Left lobe of liver (tissue), 2 donors: Measurements from ENCODE around the gene LRCOL1. TPM values are rescaled to one million over a fixed set of nuclear protein-coding genes. Genes with fewer than 3 reads are reported as not detected.

ENCODE experiments used
- ATAC-seq: fragments of 200-7000 bp; cut with Tn5 transposase; one replicate; pipeline ENCODE4 v1.9.1; 2020; ENCODE audit warnings: mild to moderate bottlenecking, moderate library complexity
- DNase-seq: peaks from one replicate; pipeline ENCODE4 v3.0.0-alpha.2; 2020; ENCODE audit warnings: low spot score
- total RNA-seq: library from RNA; stranded (reverse); gene quantifications from one replicate; pipeline ENCODE4 v1.2.1, GENCODE V29; 2021
- donor health status: DM: no; HTN: no; CAD: no; lungs with moderate emphysema.
- donor health status: DM: no; HTN: yes; CAD: no.

Gene LRCOL1
- total RNA-seq, 1 donor from 2014 or later = 9.2 TPM

DNA sequence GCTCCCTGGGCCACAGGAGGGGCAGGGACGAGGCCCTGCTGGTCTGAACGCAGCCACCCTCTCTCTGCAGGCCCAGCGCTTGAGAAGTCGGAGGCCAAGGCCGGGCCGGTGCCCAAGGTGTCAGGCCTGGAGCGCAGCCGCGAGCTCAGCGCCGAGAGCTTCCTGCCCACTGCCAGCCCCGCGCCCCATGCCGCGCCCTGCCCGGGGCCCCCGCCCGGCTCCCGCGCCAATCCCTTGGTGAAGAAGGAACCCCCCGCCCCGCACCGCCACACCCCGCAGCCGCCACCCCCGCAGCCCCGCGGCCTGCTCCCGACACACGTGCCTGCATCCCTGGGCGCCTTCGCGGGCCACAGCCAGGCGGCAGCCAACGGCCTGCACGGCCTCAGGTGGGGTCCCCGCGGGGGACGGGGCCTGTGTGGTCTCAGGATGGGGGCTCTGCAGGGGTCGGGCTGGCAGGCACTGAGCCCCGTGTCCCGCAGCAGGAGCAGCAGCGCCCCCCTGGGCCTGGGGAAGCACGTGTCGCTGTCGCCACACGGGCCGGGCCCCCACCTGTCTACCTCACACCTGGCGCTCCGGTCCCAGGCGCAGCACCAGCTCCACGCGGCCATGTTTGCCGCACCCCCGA lies 40.4 kb downstream of the LRCOL1 start:
- no peak for ATAC-seq
- no peak for DNase-seq

DNA sequence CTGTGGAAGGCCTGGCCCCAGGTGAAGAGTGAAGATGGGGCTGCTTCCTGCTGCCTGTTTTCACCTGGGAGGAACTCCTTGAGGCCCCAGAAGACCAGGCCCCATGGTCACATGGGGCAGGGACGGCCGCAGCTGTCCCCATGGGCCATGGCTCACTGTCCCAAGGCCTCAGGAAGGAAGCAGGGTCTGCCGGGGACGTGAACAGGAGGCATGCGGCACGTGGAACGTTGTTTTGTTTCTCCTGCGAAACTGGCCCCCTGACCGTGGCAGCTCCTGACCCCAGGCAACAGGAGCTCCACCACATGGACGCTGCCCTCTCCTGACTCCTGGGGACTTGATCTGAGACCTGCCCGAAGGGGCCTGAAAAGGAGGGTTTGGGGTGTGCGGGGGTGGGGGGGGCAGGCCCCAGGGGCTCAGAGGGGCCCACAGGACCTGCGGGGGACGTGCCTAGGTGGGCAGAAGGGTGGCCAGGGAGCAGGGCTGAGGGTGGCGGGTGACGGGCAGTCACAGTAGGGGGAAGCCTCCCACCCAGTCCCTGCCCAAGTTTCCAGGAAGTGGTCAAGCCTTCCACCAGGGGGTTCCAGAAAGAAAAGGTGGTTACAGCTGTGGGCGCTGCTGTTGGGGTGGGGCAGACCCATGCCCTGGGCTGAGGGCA lies 41.4 kb downstream of the LRCOL1 start:
- DNase-seq (no peak), ATAC-seq (no peak)

DNA sequence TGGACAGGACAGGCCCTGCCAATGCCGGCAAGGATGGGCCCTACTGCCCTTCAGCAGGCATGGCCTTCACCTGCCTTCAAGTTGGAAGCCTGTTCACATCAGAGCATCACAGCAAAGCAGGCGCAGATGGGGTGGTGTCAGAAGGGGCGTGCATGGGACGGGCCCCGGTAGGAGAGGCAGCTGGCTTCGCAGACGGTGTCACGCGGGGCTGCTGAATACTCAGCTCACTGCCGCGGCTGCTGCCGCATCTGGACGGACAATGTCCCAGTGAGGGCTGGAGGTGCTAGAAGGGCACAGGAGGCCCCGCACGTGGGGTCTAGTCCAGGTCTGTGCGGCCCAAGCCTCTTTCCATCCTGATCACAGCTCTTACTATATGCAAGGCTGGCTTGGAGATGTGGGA lies 42.1 kb downstream of the LRCOL1 start:
- ATAC-seq (no peak), DNase-seq (no peak)

DNA sequence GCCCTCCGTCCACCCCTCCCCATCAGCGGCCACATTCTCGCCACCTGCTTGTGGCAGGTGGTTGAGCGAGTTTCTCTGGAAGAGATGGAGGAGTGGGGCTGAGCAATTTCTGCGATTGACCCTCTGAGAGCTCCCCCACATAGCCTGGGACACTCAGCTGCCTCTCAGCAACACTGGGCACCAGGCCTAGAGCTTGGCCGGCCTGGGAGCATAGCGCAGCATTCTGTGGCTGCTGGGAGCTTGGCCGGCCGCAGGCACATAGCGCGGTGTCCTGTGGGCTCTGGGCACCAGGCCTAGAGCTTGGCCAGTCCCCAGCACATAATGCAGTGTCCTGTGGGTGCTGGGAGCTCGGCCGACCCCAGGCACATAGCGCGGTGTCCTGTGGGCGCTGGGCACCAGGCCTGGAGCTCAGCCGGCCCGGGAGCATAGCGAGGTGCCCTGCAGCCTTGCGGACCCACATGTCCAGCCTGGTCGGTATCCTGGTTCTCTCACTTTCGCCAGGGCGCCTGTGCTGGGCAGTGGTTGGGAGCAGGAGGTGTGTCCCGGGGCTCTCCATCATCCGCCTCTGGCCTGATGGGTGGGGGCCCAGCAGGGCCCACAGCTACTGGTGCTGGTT lies 43.8 kb downstream of the LRCOL1 start:
- ATAC-seq (peak; percentile 11), DNase-seq (no peak)

DNA sequence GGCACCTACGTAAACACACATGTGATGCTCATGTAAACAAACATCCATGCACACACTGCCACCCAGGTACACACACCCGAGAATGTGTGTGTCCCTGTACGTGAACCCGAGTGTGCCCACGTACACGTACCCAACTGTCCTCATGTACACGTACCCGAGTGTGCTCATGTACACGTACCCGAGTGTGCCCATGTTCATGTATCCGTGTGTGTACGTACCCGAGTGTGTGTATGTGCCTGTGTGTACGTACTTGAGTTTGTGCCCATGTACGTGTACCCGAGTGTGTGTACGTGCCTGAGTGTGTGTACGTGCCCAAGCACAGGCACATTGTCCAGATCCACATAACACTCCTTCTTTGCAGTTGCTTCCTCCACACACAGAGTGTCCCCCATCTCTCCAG lies 45.0 kb downstream of the LRCOL1 start:
- DNase-seq (no peak), ATAC-seq (no peak)

DNA sequence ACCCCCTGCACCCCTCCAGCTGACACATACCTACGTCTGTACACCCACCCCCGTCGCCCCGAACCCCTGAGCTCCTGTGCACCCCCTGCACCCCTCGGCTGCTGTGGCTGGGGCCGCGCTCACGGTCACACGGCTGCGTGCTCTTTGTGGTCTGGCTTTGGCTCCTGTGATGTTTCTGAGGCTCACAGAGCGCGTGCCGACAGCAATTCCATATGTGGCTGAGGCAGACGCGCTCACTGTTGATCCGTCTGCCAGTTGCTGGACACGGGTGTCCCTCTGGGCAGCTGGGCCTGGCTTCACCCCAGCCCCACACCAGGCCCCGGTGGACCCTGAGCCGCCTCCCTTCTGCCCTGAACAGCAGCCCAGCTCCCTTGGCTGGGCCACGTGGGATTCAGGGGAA lies 46.5 kb downstream of the LRCOL1 start:
- no peak for ATAC-seq
- no peak for DNase-seq

DNA sequence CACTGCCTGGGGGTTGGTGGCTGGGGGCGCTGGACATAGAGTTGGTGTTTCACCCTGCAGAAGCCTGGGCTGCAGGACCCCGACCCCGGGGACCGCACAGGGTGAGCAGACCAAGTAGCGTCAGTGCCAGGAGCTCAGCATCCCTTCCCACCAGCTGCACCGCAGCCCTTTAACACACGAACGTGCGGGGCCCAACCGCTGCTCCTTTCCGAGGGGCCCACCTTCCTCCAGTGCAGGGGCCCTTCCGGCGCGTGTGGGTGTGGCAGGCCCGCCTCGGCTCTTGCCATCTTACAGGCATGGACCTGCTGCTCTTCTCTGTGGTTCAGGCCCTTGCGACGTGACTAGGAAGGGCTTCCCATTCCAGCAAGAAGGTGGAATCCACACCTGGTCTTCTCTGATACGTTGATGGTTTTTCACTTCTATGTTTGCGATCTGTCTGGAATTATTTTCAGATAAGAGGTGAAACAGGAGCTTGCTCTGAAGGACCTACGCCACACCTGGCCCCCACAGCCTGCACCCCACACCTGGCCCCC lies 47.8 kb downstream of the LRCOL1 start:
- ATAC-seq (no peak), DNase-seq (no peak)

DNA sequence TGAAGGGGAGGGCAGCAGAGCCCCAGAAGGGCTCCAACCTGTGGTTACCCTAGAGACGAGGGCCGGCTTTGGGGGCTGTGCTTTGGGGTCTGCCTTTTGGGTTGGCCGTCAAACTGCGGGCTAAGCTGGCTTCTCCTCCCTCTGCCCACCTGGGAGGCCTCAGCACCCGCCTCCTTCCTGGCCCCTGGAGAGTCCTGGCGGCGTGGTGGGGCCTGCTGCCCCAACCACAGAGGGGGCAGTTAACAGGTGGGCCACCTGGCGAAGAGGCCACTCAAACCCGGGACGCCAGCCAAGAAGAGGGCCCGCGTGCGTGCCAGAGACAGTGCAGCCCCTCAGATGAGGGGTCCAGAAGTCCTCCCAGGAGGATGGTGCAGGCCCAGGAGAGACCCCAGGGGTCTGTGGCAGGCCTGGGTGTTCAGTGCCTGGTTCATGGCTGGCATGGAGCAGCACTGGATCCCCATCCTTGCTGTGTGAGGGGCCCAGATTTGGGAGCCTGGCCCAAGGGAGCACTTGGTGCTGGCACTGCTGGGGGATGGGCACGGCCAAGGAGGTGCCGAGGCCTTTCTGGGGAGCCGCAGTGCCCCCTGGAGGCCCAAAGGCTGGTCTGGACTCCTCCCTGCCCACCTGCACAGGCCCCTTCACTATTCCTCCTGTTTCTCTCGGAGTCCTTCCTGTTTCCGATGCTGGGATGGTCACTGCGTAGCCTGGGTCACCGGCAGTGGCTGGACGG lies 48.8 kb downstream of the LRCOL1 start:
- ATAC-seq (no peak), DNase-seq (no peak)

DNA sequence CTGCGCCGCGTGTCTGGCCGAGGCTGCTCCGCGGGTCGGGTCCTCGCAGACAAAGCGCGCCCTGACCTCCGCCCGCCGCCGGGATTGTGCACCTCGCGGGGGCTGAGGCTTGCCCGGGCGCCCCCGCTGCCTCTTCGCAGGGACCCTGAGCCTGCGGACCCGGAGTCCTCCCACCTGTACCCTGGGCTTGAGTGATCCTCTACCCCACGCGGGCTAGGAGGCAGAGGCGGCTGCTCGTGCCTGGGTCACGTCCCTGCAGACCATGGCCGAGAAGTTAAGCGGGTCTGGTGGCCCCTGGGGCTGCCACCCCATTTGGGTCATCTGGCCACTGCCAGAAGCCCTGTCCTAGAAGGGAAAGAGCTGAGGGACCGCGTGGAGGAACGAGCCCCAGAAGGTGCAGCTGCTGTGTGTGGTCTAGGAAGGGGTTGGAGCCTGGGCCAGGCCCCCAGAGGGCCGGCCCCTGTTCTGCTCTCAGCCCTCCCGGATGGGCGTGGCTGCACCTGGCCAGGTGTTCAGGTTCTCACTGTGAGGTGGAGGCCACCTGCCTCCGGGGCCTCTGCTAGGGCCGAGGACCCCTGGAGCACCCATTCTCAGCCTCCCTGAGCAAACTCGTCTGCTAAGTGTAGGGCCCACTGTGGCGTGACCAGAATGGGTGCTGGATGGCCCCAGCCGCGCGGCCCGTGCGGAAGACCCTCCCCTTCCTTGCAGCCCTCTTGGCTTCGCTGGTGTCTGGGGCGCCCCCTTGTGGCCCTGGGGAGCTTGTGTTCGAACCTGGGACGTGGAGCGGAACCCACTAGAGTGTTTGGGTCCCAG lies 49.6 kb downstream of the LRCOL1 start:
- DNase-seq = no peak

DNA sequence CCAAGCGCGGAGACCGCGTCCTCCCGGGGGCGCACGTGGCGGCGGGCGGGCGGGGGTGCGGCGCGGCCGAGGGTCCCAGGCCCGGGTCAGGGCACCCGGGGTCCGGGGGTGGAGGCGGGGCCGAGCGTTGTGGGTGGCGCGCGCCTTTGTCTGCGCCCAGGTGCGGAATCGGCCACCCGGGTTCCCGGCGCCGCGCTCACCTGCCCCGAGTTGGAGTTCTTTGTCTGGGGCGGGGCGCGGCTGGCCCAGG lies 50.1 kb downstream of the LRCOL1 start:
- ATAC-seq (peak; percentile 48), DNase-seq (no peak)

More for the DNA sequence above, 49.6 kb downstream of the LRCOL1 start:
- peak; percentile 11 for ATAC-seq

DNA sequence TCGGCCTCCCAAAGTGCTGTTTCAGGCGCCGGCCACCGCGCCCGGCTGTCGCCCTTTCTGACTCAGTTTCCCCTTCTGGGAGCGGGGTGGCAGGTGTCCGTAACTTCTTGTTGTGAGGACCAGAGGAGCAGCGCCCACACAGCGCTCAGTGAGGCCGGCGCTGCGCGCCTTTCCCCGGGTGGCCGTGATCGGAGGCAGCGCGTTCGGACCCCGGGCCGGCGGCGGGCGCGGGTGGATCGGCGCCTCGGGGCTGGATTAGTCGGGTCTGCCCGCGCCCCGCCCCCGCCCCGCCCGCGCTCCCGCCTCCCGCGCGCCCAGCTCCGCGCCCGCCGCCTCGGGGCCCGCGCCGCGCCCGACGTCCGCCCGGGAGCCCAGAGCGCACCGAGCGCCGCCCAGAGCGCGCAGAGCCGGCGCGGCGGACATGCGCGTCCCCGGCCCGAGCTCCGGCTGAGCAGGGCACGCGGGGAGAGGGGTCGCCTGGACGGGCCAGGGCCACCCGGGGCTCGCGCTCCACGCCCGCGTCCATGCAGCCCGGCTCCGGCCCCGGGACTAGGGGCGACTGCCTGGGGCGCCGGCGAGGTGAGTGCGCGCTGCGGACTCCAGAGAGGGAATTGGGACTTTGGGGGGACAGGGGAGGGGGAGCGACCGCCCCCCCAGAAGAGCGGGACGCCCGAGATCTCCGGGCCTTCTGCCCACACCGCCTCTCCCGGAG lies 50.6 kb downstream of the LRCOL1 start:
- ATAC-seq (peak; percentile 82), DNase-seq (no peak)

DNA sequence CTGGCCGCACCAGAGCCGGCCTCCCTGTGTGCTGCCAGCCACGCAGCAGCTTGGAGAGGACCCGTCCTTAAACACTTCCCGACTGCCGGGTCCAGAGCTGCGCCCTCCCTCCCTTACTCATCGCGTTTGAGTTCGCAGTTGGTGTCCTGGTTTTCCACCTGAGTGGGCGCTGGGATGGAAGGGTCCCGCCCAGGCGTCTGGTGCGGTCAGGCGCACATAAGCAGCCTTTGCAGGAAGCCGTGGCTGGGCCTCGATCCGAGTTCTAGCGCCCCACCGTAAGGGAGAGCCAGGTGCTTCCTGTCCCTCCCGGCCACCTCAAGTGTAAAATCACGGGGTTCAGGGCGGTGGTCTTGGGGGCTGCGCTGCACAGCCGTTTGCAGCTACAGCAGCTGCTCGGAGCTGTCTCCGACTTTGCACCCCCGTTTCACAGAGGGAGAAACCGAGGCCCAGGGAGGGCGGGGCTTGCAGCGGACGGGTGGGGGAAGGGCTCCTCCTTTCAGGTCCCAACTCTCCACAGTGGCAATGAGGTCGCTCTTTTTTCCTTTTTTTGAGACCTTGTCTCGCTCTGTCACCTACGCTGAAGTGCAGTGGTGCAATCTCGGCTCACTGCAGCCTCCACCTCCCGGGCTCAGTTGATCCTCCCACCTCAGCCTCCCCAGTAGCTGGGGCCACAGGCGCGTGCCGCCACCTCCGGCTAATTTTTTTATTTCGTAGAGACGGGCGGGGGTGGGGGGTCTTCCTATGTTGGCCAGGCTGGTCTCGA lies 51.3 kb downstream of the LRCOL1 start:
- DNase-seq (no peak), ATAC-seq (no peak)

DNA sequence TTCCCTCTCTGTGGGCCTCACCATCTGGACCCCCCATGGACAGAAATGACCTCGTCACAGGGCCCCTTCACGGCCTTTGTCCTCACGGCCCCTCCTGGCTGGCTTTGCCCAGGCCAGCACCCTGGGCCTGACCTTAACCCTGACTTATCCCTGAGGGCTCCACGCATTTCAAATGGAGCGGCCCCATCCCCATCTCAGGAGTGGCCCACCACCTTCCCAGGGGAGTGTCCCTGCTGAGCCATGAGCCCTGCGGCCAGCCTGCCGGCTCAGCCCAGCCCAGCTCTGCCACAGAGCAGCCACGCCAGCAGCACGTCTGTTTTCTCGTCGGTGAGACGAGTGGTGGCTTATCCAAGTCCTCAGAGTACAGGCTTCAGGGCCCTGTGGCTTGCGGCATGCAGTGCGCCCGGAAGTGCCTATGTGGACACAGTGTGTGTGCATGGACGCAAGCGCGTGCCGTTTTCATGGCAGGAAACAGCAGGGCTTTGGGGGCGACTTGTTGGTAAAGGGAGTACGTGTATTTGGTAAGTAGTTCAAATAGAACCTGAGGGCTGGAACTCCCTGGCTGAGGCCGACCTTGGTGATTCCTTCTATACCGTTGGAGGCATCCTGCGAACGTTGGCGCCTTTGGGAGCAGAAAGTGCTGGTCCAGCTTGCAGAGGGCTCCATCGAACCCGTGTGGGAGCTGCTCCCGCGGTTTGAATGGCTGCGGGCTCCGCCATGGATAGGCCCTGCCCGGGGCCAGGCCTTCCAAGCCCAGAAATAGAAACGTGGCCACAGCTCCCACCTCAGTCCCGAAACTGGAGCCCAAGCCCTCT lies 52.1 kb downstream of the LRCOL1 start:
- ATAC-seq = no peak
- DNase-seq = no peak

DNA sequence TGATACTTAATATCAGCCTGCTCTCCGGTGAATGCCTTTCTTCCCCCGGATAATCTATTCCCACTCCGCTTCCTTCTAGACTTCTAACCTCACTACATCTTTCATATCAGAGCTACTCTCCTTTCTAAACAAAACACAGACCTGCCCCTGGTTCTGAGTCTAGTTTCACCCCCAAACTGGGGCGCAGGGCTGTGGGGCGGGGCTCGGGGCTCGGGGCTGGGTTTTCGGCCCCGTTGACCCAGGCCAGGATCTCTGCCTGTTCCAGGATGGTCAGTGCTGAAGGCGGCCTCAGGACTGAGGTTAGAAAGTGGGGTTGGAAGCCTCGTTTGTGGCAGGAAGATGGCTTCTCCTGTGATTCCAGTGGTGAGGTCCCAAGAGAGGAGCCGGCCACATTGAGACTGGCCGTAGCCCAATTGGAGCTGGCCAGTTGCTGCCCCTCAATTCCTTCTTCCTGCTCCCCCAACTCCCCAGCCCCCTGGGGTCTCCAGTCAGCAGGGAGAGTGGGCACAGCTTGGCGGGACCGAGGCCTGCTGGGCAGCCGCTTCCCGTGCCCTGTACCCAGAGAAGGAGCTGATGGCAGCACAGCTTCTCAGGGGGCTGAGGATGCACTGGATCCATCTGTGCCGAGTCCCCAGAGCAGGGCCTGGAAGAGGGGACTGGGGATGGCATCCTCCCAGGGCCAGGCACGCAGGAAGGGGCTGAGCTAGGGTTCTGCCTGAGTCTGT lies 52.9 kb downstream of the LRCOL1 start:
- ATAC-seq = no peak

DNA sequence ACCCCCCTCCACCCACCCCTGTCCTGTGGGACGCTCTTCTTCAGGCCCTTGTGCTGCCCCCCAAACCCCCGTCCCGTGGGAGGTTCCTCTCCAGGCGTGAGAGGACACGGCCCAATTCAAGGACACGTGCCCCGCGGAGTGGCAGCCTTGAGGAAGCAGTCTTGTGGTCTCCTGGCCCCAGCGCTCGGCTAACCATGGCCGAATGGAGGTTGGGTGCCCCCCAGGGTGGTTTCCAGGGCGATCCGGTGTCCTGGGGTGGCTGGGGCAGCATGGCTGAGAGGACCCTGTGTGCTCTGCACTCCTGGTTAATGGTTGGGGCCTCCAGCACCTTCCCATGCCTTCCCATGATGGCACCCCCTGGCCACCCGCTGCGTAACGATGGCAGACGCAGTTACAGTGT lies 53.6 kb downstream of the LRCOL1 start:
- DNase-seq (no peak), ATAC-seq (no peak)

More for the DNA sequence above, 52.9 kb downstream of the LRCOL1 start:
- no peak for DNase-seq

DNA sequence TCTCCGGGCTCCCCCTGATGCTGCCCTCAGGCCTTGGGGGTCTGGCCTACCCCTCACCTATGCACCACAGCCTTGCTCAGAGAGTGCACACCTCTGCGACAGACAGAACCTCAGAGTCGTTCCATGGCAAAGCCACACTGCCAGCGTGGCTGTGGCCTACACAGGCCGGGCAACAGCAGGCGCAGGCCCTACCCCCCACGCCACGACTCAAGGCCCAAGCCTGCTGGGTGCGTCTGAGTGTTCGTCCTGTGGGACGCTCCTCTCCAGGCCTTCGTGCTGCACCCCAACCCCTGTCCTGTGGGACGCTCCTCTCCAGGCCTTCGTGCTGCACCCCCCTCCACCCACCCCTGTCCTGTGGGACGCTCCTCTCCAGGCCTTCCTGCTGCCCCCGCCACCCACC lies 54.2 kb downstream of the LRCOL1 start:
- DNase-seq (no peak), ATAC-seq (no peak)

DNA sequence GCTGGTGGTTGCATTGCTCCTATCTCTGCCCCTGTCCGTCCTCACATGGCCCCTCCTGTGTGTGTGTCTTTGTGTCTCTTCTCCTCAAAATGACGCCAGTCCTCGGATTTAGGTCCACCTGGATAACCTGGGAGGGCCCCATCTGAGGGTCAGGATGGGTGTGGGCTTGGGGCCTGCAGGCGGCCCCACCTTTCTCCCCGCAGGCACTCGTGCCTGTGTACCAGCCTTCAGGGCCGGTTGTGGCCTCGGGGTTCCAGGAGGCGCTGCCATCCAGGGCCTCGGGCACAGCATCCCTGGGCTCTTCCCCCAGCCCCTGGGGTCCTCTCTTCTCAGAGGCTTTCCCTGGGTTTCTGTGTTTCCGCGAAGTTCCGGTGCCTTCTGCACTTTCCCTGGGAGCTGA lies 54.7 kb downstream of the LRCOL1 start:
- no peak for DNase-seq
- ATAC-seq = no peak
